Stimulated activated CD4-positive, alpha-beta T cell treated with anti-CD3 and anti-CD28 coated beads, Interleukin-1b, Interleukin-23, amount 100 ng/mL, for 24 hours (primary cell): ENCODE measurements around the gene RIMKLA.

Experiments used
- DNase-seq, 4 experiments: peaks; one replicate each; pipeline ENCODE4 v3.0.0-alpha.2; 2020; ENCODE audit warnings: low read depth in 4 of 4, low spot score in 1 of 4

Gene RIMKLA, protein sequence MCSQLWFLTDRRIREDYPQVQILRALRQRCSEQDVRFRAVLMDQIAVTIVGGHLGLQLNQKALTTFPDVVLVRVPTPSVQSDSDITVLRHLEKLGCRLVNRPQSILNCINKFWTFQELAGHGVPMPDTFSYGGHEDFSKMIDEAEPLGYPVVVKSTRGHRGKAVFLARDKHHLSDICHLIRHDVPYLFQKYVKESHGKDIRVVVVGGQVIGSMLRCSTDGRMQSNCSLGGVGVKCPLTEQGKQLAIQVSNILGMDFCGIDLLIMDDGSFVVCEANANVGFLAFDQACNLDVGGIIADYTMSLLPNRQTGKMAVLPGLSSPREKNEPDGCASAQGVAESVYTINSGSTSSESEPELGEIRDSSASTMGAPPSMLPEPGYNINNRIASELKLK

DNA sequence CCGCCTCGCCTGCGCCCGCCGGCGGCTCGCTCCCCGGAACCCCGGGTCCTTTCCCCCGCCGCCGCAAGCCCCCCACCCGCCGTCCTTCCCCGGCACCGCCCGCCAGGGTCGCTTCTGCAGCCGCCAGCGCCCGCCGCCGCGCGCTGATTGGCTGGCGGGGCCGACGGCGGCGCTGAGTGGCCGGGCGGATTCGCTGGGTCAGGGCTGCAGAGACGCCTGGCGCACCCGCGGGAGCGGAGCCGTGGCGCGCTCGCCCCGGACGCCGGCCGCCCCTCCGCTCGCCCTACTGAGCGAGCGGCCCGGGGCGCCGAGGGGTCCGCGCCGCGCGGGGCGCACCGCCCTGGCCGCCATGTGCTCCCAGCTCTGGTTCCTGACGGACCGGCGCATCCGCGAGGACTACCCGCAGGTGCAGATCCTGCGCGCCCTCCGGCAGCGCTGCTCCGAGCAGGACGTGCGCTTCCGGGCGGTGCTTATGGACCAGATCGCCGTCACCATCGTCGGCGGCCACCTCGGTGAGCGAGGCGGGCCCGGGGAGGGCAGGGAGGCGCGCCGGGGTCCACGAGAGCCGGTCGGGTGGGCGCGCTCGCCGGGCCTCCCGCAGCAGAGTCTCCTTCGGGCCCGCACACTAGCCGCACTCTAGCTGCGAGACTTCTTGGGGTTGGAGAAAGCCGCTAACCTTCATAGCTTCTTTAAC is at the start of gene RIMKLA:
Gene RIMKLA (plus strand): TSS at position 207 of the 694 bp plus-strand sequence. CDS start 143 bp downstream, at position 350.
- DNase-seq: peak; percentile 18 to 45 (median 20)

DNA sequence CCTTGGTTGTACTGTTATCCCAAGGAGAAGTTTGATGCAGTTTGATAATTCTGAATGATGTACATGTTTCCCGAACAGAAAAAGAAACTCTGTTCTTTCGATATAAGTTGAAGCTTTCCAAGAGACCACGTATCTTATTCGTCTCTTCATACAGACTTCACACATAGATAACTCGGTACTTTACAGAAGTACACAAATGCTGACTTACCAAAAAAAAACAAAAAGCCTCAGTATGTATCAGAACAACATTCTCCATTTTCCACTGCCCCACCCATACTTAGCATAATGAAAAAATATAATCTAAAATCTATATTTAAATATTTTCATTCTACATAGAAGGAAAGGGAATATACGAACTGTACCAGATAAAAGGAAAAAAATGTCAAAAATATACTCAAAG is 47.7 kb upstream of the RIMKLA start:
- no peak for DNase-seq

DNA sequence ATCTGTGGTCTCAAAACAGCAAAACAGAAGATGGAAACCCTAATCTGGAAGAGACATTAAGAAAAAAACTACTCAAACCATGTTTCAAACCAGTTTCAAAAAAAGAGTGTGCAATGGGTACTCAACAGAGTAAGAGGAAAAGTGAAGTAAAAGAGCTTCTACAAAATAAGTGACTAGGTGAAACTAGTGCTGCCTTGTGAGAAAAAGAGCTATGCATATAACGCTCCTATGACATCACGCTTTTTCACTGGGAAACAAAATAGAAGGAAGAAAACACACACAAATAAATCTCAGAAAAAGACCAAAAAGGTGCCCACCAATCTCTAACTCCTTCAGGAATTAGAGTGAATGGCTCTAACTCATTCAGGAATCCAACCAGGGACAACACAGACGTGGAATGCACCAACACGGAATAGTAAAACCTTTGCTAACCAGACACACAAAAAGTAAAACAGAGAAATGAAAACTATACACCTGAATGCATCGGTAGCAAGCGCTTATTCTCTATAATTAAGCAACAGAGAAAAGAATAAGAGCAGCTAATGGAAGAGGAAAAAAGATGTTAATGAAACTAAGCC is 46.8 kb upstream of the RIMKLA start:
- no peak for DNase-seq

DNA sequence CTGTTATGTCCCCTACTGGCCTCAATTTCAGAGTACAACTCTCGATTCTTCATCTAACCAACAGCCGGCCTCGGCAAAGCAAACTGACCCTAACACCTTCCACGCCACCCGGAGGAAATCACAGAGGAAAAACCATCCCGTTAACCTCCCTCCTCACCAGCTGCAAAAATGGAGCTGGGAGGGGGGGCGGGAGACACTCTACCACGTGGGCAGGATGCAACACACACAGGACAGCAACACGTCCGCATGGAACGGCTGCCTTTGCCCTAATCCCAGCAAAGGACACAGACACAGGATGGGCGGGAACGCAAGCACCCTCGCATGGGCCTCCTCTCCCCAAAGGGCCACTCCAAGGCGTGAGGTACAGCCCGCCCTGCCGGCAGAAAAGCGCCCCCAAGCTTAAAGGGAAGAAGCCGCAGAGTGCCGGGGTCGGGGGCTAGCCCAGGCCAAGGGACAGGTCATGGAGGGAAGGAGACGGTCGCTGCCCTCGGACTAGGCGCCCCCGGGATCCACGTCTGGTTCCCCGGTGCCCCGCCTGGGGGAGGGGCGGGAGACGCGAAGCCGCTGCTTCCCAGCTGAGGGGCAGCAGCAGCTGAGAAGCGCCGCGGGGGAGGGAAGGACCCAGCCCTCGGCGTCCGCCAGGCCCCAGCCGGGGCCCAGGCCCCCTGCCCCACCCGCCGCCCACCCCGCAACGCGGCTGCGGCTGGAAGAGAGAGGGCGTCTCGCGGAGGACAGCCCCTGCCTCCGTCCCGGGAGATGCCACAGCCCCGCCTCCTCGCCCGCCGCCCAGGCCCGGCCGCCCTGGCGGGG is 46.1 kb upstream of the RIMKLA start:
- peak; percentile 7 to 27 (median 9) for DNase-seq

DNA sequence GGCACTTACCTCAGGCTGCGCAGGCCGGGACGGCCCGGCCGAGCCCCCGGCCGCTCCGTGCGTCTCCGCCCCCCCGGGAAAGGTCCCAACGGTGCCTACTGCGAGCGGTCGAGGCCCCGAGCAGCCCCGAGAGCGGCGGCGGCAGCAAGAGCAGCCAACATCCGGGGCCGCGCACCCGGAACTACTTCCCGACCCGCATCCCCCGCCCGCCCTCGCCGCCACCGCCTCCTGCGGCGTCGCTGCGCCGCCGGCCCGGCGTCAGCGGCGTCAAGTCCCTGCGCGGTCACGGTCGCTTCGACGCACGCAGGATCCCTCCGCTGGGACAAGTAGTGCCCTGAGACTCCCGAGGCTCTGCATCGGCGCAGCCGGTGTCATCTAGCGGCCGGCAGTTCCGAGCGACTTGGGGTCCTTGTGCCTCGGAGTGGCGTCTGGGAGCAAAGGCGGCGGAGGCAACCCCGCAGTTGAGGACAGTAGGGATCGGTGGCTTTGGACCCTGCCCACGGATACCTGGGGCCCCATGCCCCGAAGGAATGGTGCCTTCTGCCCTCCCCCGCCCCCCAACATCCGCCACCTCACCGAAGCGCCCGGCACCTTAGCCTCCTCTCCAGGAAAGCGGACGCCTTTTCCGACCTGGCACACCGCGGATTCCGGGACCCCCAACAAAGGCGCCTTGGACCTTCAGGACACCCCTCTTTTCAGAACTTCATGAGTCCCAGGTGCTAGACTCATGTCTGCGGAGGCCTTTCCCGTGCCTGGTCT is 45.4 kb upstream of the RIMKLA start, which contains the start of gene FOXJ3:
Gene FOXJ3 (minus strand): TSS at position 186 of the 759 bp plus-strand sequence. CDS start 24,142 bp downstream, outside the sequence.
- peak; percentile 86 to 91 (median 89) for DNase-seq

DNA sequence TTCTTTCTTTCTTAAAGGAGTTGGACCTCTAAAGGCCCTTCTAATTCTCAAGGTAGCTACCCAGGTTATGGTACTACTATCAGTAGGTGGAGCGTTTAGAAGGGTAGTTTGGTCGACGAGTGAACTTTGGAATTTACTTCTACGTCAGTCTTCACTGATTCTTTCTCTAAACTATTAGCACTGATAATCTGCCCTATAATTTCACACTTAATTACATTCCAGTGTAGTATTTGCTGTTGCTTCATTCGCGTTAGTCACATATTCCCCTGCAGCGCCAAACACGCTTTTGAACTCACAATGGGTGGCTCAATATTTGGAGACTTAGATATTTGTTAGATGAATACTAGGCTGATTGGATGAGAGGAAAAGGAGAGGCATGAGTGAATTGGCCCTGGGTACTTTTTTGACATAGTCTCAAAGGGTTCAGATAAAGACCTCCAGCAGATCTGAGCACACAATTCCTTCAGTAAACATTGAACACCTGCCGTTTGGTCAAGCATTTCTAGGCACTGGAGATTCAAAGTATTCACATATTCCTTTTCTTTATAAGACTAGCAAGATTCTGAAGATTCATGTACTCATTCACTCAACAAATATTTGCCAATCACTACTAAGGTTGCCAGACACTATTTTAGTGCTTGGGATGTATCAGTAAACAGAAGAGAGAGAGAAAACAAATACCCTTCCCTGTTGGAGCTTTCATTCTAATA is 44.6 kb upstream of the RIMKLA start:
- no peak for DNase-seq

DNA sequence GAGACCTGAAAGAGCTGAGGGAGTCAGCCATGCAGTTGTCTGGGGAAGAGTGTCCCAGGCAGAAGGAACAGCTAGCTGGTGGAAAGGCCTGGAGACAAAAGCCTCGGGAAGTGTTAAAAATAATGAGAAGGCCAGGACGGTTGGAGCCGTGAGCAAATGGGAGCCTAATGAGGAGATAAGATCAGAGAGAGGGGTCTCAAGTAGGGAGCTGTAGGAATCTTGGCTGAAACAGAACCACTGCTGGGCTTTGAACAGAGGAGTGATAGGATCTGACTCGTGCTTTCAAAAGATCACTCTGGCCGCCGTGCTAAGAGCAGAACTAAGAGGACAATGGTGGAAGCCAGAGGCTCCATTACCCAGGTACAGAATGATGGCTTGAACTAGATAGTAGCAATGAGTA is 43.6 kb upstream of the RIMKLA start:
- DNase-seq: no peak

DNA sequence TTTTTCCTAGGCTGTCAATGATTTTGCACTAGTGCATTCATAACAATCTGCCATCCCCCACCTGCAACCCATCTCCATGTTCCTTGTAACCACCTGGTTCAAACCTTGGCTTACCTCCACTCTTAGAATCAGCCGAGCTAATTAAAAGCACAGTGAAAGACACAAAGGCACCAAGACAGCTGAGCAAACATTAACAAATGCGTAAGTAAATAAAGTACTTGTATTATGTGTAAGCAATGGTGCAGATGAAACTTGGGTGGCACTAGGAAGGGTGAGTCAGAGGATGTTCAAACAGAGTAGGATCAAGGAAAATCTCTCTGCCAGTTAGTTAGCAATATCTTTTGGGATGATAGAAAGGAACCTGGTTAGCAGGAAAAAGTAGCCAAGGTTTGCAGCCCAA is 40.5 kb upstream of the RIMKLA start:
- DNase-seq: no peak

DNA sequence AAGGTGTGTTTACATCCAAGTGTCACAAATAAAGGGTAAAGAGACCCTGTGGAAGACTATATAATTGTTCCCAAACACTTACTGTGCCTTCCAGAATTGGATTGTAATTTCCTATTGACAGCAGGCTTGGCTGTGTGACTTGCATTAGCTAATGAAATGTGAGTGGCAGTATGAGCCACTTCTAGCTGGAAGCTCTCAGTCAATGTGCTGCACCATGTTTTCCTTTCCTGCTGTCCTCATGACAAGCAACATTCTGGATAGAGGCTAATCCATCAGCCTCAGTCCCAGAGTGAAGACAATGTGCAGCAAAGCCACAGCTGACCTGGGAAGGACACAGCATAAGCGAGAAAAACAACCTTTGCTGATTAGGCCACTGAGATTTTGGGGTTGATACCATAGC is 39.7 kb upstream of the RIMKLA start:
- no peak for DNase-seq

DNA sequence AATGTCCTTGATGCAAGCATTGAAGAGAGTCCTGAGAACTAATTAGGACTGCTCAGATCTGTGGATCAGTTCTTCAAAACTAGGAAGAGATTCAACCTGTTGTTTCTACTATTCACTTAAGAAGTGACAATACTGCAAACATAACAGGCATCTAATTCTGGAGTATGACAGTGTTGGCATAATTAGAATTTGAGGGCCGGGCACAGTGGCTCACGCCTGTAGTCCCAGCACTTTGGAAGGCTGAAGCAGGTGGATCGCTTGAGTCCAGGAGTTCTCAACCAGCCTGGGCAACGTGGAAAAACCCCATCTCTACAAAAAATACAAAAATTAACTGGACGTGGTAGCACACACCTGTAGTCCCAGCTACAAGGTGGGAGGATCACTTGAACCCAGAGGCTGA is 37.5 kb upstream of the RIMKLA start:
- no peak for DNase-seq

DNA sequence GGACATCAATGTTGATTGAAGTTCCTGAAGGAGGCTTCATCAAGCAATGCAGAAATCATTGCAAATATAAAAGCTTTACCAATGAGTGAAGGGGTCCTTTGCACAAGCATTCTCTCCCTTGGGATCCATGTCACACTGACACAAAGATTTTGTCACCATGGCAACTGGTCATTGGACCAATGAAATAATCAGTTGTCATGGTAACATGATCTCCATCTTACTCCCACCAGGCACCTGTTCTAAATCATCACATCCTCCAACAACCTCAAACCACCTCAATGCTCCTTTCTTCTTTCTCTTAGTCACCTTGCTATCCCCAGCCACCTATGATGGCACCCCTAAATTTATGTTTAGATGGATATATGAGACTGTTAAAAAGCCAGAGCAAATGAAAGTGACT is 32.1 kb upstream of the RIMKLA start:
- no peak for DNase-seq

DNA sequence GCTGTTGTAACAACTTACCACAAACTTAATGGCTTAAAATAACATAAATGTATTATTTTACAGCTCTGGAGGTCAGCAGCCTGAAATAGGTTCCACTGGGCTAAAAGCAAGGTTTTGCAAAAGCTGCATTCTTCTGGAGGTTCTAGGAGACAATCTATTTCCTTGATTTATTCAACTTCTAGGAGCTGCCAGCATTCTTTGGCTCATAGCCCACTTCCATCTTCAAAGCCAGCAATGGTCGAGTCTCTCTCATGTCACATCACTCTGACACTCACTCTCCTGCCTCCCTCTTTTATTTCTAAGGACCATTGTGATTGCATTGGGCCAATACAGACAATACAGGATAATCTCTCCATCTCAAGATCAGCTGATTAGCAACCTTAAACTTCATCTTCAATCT is 30.5 kb upstream of the RIMKLA start:
- DNase-seq: no peak

DNA sequence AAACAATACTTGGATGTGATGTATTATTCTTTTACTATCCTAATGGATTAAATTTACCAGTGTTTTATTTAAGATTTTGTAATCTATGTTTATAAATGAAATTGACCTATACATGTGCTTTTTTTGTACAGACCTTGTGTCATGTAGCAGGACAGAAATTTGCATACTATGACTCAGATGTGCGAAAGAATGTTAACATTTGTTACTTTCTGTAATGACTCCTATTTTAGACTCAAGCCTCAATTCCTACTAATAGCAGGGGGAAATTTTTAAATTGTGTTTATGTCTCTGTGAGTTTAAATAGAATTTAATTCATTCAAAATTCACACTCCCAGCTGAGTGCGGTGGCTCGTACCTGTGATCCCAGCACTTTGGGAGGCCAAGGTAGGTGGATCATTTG is 21.8 kb upstream of the RIMKLA start:
- no peak for DNase-seq

DNA sequence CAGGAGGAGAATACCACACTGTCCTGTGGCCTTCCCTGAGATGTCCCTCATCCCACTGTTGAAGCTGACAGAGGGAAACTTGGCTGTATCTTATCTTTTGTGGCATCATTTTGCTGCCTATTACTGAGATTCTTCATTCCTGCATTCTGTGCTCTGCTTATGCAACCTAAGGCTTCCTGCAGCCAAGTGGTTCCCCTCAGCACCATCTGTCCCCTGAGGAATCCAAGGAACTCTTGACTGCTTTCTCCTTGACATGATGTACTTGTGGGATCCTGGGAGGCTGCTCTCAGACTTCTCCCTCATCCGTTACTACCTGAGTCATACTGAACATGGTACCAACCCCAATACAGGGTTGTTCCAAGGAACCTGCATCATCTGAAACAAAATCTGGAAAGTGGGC is 21.1 kb upstream of the RIMKLA start:
- DNase-seq: no peak

DNA sequence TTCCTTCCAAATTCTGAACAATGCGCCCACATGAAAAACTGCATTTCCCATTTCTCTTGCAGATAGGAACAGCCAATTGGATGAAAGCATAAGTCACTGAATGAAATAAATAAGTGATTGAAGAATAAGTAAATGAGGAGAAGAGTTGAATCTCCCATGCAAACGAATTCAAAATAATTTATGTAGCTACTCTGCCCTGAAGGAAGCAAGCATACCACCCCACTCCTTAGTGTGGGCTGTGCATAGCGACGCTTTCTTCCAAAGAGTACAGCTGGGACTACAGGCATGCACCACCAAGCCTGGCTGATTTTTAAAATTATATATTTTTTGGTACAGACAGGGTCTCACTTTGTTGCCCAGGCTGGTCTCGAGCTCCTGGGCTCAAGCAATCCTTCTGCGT is 16.5 kb upstream of the RIMKLA start:
- no peak for DNase-seq

DNA sequence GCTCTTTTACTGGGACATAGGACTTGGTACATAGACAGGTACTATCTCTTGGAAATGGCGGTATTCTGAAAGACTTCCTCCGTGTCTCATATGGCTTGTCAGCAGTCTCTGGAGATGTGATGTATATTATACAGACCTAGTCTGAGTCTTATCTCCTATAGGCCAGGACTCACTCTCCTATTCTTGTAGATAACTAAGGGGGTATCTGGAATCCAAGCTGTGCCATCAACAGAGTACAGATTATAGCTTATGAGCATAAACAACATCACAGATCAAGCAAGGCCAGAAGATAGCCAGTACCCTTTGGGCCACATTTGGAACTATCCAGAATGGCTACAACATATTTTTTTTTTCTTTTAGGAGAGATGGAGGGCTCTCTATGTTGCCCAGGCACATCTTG is 16.1 kb upstream of the RIMKLA start:
- no peak for DNase-seq

DNA sequence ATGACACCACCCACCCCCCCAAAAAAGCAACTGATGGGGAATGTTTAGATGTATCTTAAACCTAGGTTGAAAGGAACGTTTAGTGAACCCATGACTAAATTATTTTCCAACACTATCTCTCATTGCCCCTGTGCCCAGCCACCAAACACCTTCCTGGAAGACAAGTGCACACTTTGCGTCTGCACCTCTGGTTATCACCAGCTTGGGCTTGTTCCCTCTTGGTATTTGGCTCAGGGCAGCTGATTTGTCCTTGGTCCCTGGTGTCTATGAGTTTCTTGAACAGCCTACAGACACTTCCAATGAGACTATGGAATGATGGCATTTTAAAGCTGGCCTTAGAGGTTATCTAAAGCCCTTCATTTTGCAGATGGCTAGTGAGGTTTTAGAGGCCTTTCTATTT is 15.5 kb upstream of the RIMKLA start:
- DNase-seq: no peak

DNA sequence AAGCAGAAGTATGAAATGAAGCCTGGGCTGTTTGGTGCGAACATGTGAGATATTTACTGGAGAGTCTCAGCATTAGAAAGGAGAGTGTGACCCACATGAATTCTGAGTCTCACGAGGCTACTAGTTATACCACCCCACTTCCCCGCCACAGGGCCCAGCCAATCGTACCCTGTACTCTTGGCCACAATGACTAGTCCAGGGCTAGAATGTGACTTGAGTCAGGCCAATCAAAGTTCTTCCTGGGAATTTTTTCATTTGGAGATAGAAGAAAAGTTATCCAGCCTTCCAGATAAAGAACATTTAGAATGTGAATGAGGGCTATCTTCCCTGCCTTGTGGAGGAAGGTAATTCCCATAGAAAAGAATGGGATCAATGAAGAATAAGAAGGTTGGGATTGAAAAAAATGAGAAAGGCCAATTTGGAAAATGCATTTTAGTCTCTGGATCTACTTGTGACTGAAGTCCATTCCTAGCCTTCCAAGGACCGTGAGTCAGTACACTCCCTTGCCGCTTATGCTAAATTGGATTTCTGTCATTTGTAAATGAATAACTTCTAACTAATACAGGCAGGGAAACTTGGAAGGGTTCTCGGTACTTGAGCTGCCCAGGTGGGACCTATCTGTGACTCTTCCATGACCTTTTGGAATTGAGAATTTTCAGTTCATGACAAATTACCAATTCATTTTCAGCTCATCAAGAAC is 12.3 kb upstream of the RIMKLA start:
- DNase-seq: no peak

DNA sequence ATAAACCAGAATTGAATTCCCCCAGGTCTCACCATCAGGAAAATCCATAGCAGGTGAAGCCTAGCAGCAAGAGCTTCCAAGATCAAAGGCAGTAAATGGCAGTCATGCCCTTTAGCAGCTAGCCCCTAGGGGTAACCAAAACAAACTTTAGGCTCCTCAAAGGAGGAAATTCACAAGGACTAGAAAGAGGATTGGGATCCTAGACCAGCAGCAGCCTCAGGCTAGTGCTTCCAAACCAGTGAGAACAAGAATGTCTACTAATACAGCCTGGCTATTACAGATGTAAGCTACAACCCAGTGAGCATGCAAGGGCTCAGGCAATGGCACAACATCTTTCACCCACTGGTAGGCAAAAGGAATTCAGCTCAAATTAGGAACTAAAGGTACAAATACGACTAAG is 11.1 kb upstream of the RIMKLA start:
- DNase-seq: no peak
